ENCODE measurements around the gene CYP19A1.

DNA sequence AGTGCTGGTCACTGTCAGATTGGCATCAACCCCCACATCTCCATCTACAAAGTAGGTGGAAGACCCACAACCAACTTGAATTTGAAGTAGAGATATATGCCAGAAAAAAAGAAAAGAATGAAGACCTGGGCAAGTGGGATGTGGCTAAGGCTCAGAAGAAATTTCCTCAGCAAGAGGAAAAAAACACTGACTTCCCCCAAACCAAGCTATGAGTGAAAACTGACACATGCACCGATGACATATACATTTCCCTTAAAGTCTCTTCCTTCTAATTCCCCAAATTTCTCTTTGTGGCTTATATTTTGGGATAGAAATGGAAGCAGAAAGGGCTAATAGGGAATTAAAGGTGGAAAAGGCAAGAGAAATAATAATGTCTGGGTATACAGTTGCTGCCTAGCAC is 59.0 kb downstream of the CYP19A1 start:
- TF ChIP-seq CTCF (conservative IDR thresholded peaks at IDR 0.05) (no peak), EZH2 (IDR thresholded peaks at IDR 0.05; ENCODE audit: low read depth) (no peak)

Data from PC-9 (cell line).